NCI-H1417 (cell line): ENCODE data around the gene ANXA11.

Source experiments
- DNase-seq, 3 experiments: peaks; one replicate each; lab custom pipeline; 2025; lab: John Stamatoyannopoulos, UW

The ANXA11 gene

GRCh38 chr10:80166581-80167470 is 38.5 kb downstream of the ANXA11 start:
- no peak for DNase-seq

GRCh38 chr10:80165173-80165572 is 40.2 kb downstream of the ANXA11 start:
- DNase-seq: no peak

GRCh38 chr10:80164596-80164995 is 40.7 kb downstream of the ANXA11 start:
- no peak for DNase-seq

GRCh38 chr10:80163741-80164341 is 41.5 kb downstream of the ANXA11 start:
- peak in 2 of 3 experiments; percentile 12 to 13 for DNase-seq

- DNase-seq: peak in 2 of 3 experiments; percentile 37
These were observed 43.8 kb downstream of the ANXA11 start for GRCh38 chr10:80161321-80162083.

- peak in 1 of 3 experiments; percentile 15 for DNase-seq
These were observed 44.7 kb downstream of the ANXA11 start for GRCh38 chr10:80160361-80161320.

GRCh38 chr10:80159166-80159873 is 46.0 kb downstream of the ANXA11 start:
- DNase-seq: no peak

GRCh38 chr10:80158598-80159127 is 46.7 kb downstream of the ANXA11 start:
- DNase-seq: peak in 2 of 3 experiments; percentile 43 to 71

- DNase-seq: no peak
These were observed 47.2 kb downstream of the ANXA11 start for GRCh38 chr10:80158126-80158525.

- no peak for DNase-seq
These were observed 47.8 kb downstream of the ANXA11 start for GRCh38 chr10:80157561-80157960.

GRCh38 chr10:80156216-80156615 is 49.1 kb downstream of the ANXA11 start:
- DNase-seq: no peak

GRCh38 chr10:80155696-80156215 is 49.6 kb downstream of the ANXA11 start:
- no peak for DNase-seq

- no peak for DNase-seq
These were observed 50.2 kb downstream of the ANXA11 start for GRCh38 chr10:80154978-80155695.

- no peak for DNase-seq
These were observed 50.7 kb downstream of the ANXA11 start for GRCh38 chr10:80154626-80154977.

- DNase-seq: no peak
These were observed 51.9 kb downstream of the ANXA11 start for GRCh38 chr10:80153460-80153859.

- no peak for DNase-seq
These were observed 52.5 kb downstream of the ANXA11 start for GRCh38 chr10:80152820-80153219.

- DNase-seq: no peak
These were observed 55.2 kb downstream of the ANXA11 start for GRCh38 chr10:80150172-80150571.

GRCh38 chr10:80149123-80149522 is 56.2 kb downstream of the ANXA11 start:
- DNase-seq: no peak

GRCh38 chr10:80148166-80148805 is 57.1 kb downstream of the ANXA11 start:
- no peak for DNase-seq
